Hindlimb muscle (tissue), 1 donor: Measurements from ENCODE around the gene ORAI2. TPM values are rescaled to one million over a fixed set of nuclear protein-coding genes. Genes with fewer than 3 reads are reported as not detected.
"Not testable (repeated sequence)": the region's sequence is repeated elsewhere in the genome, so short reads cannot be mapped to it uniquely, and the experiment has no call there.

Experiments
- DNase-seq: peaks from one replicate; pipeline ENCODE4 v3.0.0-alpha.2; 2013
- polyA plus RNA-seq: library from polyadenylated mRNA; unstranded; fragments of 120-200 nt; gene quantifications from one replicate; pipeline ENCODE4 v1.2.1, GENCODE V29; 2013; ENCODE audit not compliant: insufficient read length

The ORAI2 gene
- polyA plus RNA-seq, 1 donor = 10.0 TPM

DNA sequence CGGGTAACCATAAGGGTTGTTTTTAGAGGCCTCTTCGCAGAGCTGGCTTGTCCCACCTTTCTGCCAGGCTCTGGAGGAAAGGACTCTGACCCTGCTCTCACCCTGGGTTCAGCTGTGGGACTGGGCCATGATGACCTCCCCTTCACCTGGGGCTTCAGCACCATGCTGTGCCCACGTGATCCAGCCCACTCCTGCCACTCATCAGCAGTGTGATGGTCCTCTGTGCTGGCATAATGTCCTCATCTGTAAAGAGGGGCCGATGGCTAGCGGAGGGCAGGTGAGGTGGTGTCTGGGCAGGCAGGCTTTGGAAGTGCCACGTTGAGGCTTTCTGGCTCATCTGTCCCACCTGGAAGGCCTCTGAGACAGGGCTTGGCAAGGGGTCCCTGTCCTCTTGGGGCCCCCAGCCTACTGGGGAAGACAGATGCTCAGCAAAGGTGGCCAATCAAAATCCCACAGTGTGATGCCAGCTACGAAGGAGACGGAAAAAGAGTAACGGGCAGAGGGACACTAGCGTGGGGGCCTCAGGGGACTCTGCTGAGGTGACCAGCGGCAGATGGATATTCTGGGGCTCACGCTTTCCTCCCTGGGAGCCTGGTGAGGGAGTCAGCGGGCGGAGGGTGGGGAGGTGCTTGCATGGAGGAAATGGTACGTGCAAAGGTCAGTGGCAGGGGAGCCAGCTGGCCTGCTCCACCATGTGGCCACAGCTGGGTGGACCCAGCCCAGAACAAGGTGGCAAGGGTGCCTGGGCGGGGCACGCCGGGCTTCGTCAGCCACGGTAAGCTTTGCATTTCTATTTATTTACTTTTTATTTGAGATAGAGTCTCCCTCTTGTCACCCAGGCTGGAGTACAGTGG lies 36.8 kb downstream of the ORAI2 start:
- DNase-seq = no peak

DNA sequence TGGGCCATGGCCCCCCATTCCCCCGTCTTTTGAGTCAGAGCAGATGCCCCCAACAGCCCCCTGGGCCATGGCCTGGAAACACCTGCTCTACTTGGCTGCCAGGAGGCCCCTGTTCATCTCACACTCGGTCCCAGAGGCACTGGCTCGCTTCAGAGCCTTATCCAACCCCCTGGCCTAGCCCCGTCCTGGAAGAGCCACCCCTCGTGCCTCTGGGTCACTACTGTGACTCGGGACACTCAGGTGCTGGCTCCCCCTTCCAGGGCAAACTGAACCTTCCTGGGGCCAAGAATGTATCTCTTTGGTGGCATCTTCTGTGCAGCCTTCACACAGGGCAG lies 38.4 kb downstream of the ORAI2 start:
- no peak for DNase-seq

DNA sequence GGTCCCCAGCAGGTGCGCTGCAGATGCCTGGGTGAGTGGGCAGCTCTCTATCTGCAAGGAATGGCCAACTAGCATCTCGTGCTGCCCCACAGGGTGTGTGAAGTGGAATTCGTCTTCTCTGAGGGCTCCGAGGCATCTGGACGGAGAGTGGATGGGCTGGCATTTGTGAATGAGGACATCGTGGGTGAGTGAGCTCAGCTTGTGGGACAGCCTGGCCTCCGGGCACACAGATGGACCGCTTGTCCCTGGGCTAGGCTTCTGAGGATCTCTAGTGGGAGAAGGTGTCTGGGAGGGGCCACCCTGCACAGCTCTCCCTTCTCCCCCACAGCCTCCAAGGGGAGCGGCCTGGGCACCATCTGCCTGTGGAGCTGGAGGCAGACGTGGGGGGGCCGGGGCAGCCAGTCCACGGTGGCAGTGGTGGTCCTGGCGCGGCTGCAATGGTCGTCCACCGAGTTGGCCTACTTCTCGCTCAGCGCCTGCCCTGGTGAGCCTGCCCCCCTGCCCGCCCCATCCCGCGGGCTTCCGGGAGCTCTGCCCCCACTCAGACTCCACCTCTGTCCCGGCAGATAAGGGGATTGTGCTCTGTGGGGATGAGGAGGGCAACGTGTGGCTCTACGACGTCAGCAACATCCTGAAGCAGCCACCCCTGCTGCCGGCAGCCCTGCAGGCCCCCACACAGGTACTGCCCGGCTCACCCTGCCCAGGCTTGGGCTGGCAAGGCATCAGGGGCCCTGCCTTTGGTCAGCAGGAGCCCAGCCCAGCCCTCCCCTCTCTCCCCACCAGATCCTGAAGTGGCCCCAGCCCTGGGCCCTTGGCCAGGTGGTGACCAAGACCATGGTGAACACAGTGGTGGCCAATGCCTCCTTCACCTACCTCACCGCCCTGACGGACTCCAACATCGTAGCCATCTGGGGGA lies 39.0 kb downstream of the ORAI2 start:
- no peak for DNase-seq

DNA sequence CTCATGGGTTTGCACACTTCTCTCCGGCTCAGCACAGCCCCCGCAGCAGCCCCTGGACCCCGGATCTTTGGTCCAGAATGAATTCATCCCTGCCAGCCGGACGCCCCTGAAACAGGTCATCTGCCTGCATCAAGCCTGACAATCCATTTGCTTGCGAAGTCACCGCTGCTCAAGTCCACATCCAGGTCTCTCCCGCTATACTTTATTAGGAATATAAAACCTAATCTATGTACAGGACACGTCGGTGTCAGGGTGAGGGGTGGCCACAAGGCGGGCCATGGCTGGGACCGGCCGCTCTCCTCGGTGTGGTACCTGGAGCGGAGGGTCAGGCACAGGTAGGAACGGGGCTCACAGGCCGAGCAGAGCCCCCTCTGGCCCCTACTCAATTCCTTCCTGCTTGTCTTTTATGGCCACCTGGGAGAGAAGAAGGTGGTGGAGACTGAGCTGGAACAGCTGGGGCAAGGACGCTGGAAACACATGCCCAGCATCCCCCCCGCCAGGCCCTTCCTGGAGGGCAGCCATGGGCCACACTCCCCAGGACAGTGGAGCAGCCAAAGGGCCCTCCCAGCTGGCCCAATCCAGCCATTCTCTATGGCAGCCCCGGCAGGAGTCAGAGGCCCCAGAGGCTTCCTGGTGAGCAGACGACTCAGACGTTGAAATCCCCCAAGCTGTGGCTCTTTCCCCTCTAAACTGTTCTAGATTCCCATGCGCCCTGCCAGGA lies 40.1 kb downstream of the ORAI2 start:
- no peak for DNase-seq

DNA sequence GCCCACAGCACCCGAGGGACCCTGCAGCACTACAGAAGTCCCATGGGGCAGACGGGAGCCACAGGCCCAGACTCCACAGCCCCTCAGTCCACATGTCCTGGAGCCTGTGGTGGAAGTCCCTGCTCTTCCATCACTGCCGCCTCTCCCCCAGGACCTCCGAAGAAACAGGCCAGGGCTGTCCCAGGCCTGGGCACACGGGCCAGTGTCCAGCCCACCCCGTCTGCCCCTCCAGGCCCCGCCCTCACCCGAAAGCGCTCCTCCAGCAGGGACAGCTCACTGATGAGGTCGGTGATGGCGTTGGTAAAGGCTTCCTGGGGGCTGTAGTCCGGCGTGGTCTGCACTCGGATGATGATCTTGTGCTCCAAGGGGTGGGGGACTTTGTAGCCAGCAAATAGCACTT lies 40.7 kb downstream of the ORAI2 start:
- not testable (repeated sequence) for DNase-seq

DNA sequence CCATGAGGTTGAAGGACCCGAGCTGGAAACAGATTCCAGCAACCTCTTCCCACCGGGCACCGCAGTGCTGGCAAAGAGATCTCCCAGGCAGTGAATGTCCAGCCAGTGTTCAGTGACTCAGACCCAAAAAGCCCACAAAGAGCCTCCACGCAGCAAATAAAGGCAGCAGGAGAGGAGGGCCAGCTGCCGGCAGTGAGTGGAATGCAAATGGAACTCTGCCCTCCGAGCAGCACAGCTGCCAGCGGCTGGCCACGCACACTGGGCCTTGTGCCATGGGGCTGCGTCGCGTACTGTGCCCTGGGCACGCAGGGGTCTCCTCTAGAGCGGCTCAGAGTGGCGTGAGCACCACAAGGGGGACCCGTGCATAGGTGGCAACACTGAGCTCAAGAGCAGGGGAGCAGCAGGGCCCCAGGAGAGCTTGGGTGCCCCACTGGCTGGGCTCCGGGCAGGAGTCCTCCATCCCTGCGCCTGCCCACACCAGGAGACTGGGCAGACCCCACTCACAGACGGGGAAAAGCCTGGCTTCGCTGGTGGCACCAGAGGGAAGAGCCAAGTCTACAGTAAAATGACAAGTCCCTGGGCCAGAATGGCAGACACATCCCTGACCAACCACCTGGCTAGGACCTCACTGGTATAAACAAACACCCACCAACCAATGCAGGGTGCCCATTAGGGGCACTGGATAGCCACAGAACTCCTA lies 41.5 kb downstream of the ORAI2 start:
- not testable (repeated sequence) for DNase-seq

DNA sequence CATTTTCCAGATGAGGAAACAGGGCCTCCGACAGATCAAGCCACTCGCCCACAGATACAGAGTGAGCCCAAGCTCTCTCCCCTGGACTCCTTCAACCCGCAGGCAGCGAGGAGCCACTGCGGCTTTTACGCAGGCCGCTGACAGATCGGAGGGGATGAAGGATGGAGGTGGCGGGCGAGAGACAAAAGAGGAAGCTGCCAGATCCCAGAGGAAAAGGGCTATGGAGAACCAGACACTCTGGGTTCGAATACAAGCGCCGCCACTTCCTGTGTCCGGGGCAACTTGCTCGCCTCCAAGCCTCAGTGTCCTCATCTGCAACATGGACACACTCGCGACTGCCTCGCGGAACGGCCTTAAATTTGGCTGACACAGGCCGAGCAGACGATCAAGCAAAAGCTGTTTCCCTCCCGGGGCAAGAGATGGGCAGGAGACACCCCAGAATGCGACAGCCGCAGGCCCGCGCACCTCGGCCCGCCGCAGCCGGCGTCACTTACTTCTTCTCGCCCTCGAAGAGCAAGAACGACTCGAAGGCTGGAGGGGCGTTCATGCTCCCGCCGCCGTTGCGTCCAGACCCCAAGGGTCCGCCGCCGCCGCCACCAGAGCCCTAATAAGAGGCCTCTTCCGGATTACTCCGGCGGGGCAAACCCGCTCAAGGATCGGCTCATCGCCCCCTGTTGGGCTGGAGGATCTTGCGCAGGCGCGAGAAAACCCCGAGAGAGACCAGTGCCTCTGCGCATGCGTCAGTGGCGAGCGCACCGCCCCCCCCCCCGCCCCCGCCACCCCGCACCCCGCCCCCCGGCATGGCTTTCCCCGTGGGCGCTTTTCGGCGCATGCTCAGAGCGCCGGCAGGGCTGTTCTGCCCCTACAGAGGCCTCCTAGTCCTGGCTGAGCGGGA lies 45.2 kb downstream of the ORAI2 start, which contains the start of gene POLR2J:
Gene POLR2J, minus strand, starts transcription at position 609 of the 895 bp plus-strand sequence. Its CDS starts 62 bp downstream, at position 547.
- DNase-seq = peak; percentile 21

DNA sequence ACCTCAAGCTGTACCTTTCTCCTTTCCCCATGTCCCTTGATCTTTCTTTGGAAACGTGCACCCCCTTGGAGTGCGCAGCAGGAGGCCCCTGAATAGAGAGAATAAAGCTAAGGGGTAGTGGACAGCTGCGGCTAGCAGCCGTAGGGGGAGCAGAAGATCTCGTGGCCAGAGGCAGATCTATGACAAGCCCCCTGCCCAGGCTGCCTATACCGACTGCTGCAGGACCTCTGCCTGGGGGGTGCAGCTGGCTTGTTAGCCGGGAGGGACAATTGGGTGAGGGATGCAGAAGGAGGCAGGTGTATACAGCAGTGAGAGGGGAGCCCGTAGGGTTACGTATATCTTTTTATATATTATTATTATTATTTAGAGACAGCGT lies 45.8 kb downstream of the ORAI2 start:
- DNase-seq = not testable (repeated sequence)

DNA sequence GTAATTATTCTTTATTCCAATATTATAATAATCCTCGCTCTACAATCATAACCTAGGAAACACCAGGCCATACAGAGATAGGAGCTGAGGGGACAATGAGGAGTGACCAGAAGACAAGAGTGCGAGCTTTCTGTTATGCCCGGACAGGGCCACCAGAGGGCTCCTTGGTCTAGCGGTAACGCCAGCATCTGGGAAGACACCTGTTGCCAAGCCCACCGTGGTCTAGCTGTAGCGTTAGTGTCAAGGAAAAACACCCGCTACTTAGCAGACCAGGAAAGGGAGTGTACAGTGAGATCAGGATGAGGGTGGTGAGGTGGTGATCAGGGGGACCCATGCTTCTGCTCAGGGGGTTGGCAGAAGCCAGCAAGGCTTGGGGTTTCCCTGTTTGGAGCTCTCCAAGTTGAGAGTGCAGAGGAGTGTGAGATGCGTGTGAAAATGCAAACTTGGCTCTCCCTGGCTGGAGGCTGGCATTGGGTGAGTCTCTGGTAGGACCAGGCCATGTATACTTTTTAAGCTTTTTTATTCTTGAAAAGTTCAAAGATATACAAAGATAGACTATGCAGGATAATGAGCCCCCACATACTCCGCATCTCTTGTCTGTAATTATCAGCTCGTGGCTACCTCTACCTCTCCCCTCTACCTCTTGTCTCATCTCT lies 46.7 kb downstream of the ORAI2 start:
- not testable (repeated sequence) for DNase-seq

DNA sequence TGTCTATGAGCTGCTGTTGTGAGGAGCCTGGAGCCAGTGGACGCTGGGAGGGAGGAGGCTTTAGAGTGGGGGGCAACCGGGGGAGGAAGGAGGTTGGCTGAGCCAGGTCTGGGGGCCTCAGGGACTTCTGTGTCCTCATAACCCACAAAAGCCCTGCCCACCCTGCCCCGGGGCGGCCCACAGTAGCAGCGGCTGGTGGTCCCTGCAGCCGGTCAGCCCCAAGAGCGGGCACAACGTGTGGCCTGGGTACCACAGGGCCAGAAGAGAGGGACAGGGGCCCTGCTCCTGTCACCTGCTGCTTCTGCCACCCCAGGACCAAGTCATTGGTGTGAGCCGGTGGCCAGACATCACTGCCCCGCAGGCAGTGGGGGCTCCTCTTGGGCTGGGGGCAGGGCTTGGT lies 48.6 kb downstream of the ORAI2 start:
- DNase-seq = not testable (repeated sequence)

DNA sequence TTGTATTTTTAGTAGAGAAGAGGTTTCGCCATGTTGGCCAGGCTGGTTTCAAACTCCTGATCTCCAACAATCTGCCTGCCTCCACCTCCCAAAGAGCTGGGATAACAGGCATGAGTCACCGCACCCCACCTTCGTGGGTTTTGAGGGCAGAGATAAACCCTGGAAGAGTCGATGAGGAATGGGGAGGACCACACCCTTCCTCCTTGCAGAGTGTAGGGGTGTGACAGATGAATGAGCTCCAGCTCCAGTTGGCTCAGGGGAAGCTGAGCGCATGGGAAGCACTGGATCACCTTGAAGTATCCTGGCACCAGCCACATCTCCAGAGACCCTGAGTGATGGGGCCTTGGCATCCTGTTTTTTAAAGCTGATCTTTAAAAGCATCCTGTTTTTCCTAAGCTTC lies 50.9 kb downstream of the ORAI2 start:
- DNase-seq = not testable (repeated sequence)

DNA sequence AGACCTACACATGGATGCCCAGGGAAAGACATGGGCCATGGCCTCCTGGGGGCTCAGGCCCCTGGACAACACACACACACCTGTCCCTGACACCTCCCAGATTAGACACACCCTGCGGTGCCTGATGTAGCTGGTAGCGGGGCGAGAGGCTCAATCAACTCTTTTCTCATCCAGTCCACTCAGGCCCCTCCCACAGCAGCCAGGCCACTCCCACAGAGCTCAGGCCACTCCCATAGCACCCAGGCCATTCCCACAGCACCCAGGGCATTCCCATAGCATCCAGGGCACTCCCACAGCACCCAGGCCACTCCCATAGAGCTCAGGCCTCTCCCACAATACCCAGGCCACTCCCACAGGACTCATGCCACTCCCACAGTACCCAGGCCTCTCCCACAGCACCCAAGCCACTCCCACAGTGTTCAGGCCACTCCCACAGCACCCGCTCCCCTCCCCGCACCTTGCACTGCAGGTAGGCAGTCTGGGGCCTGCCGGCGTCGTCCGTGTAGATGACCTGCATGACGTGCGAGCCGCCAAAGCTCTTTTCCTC lies 57.2 kb downstream of the ORAI2 start:
- not testable (repeated sequence) for DNase-seq

DNA sequence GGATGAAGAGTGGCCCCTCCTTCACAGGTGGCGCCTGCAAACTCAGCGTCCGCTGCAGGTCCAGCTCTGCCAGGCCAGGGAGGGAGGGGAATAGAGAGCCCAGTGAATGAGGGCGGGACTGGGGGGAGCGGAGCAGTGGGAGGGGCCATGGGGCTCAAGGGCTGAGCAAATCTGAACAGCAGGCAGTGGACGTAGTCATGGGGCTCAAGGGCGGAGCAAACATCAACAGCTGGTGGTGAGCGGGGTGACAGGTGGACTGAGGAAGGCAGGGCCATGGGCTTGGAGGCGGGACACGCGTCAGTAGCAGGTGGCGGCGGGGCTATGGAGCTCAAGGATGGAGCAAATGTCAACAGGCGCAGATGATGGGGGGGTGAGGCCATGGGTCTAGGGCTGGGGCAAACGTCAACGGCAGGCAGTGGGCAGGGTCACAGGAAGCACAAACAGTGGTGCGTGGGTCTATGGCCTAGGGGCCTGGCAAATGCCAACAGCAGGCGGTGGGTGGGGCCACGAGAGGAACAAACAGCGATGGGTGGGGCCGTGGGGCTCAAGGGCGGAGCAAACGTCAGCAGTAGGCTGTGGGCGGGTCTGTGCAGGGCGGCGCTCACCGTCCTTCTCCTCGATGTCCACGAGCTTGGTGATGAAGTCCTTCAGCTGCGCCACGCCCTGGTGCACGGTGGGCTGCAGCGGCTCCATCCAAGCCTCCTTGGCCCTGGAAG lies 60.0 kb downstream of the ORAI2 start:
- DNase-seq = not testable (repeated sequence)

DNA sequence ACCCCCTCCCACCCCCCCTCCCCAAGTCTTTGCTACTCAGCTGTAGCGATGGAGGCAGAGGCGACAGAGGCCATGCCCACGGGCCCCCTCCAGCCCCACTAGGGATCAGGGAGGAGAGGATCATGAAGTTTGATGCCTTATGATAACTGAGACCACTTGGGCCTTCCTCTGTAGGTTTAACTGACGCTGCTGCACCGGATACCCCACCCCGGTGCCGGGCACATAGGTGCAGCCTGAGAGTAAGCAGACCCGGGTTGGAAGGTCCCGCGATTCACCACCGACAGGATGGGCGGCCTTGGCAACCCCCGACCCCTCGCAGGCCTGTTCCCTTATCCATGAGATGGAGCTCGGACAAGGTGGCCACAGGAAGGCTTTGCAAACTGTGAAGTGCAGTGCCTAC lies 60.7 kb downstream of the ORAI2 start:
- DNase-seq = not testable (repeated sequence)

DNA sequence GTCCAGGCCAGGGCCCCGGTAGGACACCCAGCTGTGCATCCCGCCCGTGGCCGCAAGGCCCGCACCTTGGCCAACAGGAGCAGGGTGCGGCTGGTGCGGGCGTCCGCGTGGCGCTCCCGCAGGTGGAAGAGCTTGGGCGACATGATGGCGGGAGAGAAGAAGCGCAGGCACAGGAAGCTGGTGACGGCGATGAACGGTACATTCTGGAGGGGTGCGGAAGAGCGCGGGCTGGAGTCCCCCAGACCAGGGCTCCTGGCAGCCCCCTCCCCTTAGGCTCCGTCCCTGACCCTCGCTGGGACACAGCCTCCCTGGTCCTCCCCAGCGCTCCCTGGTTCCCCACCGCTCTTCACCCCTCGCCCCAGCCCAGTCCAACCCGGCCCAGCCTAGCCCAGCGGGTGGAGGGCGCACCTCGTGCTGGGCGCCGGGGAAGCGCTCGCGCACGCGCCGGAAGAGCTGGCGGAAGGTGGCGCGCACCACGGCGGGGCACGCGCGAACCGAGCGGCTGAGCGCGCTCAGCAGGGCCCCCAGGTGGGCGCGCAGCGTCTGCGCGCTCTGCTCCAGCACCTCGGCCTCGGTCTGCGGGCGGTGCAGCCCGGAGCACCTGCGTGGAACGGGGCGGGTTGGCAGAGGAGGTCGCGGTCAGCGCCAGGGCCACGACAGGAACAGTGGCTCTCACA lies 61.2 kb downstream of the ORAI2 start:
- DNase-seq = not testable (repeated sequence)

DNA sequence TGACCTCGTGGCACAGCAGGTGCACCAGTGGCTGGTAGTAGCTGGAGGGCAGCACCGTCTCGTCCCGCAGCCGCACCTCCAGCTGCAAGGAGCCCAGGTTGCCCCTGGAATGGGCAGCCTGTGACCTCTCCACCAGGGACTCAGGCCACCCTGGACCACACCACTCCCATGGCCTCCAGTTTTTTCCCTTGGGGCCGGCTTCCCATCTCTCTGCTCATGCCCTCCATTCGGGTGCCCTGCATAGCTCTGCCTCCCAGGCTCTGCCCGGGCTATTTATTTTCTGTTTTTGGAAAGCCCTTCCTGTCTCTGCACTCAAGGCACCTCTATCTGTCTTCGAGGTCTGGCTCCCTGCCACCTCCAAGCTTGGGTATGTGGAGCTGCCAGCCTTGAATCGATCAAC lies 63.5 kb downstream of the ORAI2 start:
- DNase-seq = not testable (repeated sequence)

DNA sequence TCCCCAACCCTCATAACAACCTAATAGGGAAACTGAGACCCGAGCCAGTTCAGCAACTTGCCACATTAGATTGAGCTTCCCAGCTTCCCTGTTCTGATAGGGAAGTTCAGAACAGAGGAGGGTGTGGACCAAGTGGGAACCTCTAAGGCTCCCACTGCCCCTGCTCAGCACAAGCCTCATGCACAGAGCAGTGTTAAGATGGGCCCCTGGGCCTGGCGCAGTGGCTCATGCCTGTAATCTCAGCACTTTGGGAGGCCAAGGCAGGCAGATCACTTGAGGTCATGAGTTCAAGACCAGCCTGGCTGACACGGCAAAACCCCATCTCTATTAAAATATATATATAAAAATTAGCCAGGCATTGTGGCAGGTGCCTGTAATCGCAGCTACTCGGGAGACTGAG lies 63.9 kb downstream of the ORAI2 start:
- DNase-seq = not testable (repeated sequence)

DNA sequence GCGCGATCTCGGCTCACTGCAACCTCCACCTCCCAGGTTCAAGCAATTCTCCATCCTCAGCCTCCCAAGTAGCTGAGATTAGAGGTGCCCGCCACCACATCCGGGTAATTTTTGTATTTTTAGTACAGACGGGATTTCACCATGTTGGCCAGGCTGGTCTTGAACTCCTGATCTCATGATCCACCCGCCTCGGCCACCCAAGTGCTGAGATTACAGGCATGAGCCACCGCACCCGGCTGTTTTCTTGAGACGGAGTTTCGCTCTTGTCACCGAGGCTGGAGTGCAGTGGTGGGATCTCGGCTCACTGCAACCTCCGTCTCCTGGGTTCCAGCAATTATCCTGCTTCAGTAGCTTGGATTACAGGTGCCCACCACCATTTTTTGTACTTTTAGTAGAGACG lies 64.9 kb downstream of the ORAI2 start:
- DNase-seq = not testable (repeated sequence)

DNA sequence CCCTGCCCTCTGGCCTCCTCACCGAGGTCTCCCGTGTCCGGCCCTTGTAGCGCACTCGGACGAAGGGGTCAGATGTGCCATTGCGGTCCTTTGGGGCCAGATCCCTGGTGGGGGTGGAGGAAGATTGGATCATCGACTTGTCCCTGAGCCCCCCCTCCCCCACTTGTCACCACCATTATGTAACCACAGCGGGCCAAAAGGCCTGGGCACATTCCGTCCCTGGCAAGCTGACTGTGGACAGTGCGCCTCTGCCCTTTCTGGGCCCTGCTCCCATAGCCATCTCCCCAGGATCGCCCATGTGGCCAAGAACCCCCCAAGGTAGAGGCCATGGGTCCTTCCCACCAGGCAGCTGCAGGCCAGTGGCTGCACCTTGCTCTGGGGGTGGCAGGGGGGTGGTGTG lies 69.8 kb downstream of the ORAI2 start:
- DNase-seq = not testable (repeated sequence)
